RWPE2 (cell line): ENCODE data around the gene ABCB9.

Experiments
- ATAC-seq: fragments of 200-7000 bp; cut with Tn5 transposase; 3 replicates; pipeline ENCODE4 v1.9.1; 2021; ENCODE audit warnings: low read depth
- DNase-seq: peaks from one replicate; pipeline ENCODE4 v3.0.0-alpha.2; 2020; ENCODE audit warnings: low spot score
- H3K27ac ChIP-seq: fragments of 450-650 bp; 2 replicates; pipeline ENCODE4 v1.5.1; 2017; ENCODE audit warnings: mild to moderate bottlenecking; ENCODE audit not compliant: poor library complexity, severe bottlenecking
- H3K27me3 ChIP-seq: fragments of 250-450 bp; sonication (Bioruptor Pico); 2 replicates; pipeline ENCODE4 v1.5.1; 2021; ENCODE audit warnings: mild to moderate bottlenecking, moderate library complexity; ENCODE audit not compliant: insufficient read depth, poor library complexity, severe bottlenecking
- H3K36me3 ChIP-seq: fragments of 250-450 bp; sonication (Bioruptor Pico); 2 replicates; pipeline ENCODE4 v1.5.1; 2020; ENCODE audit warnings: low read depth, mild to moderate bottlenecking, moderate library complexity
- H3K4me1 ChIP-seq: fragments of 250-450 bp; sonication (Bioruptor Pico); 2 replicates; pipeline ENCODE4 v1.5.1; 2021; ENCODE audit warnings: mild to moderate bottlenecking, moderate library complexity; ENCODE audit not compliant: insufficient read depth, poor library complexity, severe bottlenecking
- H3K4me3 ChIP-seq: fragments of 250-450 bp; sonication (Bioruptor Pico); 2 replicates; pipeline ENCODE4 v1.5.1; 2021; ENCODE audit warnings: mild to moderate bottlenecking, moderate library complexity; ENCODE audit not compliant: severe bottlenecking
- H3K9me3 ChIP-seq: fragments of 250-450 bp; sonication (Bioruptor Pico); 2 replicates; pipeline ENCODE4 v1.5.1; 2021; ENCODE audit warnings: mild to moderate bottlenecking, moderate library complexity; ENCODE audit not compliant: severe bottlenecking
- TF ChIP-seq, protein P1 (sequence below): fragments of 450-650 bp; IDR thresholded peaks from one replicate; pipeline ENCODE4 v1.5.1; 2017; ENCODE audit warnings: mild to moderate bottlenecking, moderate library complexity; ENCODE audit not compliant: poor library complexity, severe bottlenecking

Gene ABCB9

DNA sequence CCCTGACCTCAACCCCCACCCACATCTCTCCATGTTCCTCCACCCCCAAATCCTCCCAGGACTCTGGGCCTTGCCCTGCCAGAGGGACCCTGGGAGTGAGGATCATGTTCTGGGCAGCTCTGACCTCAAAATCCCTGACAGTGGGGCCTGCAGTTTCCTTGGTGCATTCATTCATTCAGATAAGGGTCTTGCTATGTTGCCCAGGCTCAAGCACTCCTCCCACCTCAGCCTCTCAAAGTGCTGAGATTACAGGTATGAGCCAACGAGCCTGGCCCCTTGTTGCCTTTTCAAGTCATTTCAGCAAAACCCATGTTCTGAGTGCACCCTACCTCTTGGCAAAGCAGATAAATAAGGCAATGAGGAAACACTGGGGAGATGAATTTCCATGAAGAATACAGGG is 43.8 kb upstream of the ABCB9 start:
- no peak for ATAC-seq
- no peaks in the 10 kb centered on the region for H3K36me3 ChIP-seq
- no peak for DNase-seq
- TF ChIP-seq, protein P1, sequence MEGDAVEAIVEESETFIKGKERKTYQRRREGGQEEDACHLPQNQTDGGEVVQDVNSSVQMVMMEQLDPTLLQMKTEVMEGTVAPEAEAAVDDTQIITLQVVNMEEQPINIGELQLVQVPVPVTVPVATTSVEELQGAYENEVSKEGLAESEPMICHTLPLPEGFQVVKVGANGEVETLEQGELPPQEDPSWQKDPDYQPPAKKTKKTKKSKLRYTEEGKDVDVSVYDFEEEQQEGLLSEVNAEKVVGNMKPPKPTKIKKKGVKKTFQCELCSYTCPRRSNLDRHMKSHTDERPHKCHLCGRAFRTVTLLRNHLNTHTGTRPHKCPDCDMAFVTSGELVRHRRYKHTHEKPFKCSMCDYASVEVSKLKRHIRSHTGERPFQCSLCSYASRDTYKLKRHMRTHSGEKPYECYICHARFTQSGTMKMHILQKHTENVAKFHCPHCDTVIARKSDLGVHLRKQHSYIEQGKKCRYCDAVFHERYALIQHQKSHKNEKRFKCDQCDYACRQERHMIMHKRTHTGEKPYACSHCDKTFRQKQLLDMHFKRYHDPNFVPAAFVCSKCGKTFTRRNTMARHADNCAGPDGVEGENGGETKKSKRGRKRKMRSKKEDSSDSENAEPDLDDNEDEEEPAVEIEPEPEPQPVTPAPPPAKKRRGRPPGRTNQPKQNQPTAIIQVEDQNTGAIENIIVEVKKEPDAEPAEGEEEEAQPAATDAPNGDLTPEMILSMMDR: no peak
- no peak overlapping the region for H3K4me3 ChIP-seq
- no peak overlapping the region for H3K27ac ChIP-seq
- no peaks in the 10 kb centered on the region for H3K9me3 ChIP-seq
- no peaks in the 10 kb centered on the region for H3K27me3 ChIP-seq
- no peaks in the 10 kb centered on the region for H3K4me1 ChIP-seq

DNA sequence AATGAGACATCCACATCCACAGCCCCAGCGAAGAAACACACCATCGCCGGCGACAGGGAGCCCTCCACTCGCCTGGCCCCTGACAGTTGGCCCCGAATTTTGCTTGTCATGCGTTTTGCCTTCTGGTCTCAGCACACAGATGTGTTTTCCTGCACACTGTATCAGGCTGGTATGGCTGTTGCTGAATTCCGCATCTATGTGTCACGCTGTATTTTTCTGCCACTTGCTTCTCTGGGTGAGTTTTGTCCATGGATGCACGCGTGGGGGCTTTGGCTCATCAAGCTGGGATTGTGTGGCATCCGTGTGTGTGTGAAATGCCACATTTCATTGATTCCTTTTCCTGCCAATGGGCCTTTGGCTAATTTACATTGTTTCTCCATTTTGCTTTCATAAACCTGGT is 40.7 kb upstream of the ABCB9 start:
- Histone ChIP-seq H3K27ac (no peak overlapping the region), H3K36me3 (no peaks in the 10 kb centered on the region), H3K27me3 (no peaks in the 10 kb centered on the region), H3K9me3 (no peaks in the 10 kb centered on the region), H3K4me3 (no peak overlapping the region), H3K4me1 (no peaks in the 10 kb centered on the region)
- no peak for ATAC-seq
- DNase-seq: no peak
- TF ChIP-seq, protein P1: no peak

DNA sequence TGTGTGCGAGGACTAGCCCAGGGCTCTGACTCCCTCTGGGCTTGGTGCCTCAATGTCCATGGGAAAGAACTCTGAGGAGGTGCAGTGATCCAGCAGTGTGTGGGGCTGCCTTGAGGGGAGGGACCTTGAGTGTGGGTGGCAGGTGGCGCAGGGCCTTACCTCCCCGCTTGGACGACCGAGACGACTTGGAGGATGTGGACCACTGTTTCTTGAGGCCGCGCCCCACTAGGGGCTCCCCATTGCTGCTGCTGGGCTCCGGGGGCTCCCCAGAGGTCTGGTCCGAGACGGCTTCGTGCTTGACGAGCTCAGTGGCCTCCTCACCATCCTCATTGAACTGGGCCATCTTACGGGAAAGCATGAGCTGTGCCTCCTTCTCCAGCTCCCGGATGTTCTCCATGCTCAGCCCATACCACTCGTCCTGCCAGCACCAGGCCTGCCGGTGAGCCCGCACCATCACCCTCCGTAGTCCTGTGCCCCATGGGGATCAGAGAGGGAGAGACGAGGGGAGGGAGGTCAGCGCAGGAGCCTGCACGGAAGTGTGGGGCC is 38.9 kb upstream of the ABCB9 start:
- Histone ChIP-seq H3K4me1 (no peaks in the 10 kb centered on the region), H3K27me3 (no peaks in the 10 kb centered on the region), H3K36me3 (no peaks in the 10 kb centered on the region), H3K27ac (no peak overlapping the region), H3K4me3 (no peak overlapping the region), H3K9me3 (no peaks in the 10 kb centered on the region)
- TF ChIP-seq, protein P1: no peak
- ATAC-seq: no peak
- DNase-seq: no peak

DNA sequence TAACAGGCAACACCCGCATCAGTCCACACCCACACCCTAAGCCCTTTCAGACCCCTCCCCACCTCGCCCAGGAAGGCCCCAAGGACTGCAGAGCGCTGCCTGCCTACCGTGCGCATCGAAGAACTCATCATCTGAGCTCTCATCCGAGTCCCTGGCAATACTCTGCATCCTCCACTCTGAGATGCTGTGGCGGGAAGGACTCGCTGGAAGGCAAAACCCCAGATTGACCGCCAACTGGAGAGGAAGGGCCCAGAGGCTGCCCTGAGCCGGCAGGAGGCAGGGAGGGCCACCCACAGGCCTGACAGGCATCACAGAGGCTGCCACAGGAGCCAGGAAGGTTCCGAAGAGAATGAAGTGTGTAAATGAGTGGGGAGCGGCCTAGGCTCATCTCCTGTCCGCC is 38.0 kb upstream of the ABCB9 start:
- no peak for DNase-seq
- TF ChIP-seq, protein P1: no peak
- H3K36me3 ChIP-seq: no peaks in the 10 kb centered on the region

GRCh38 chr12:123003257-123003656 is 37.0 kb upstream of the ABCB9 start:
- Histone ChIP-seq H3K9me3 (no peaks in the 10 kb centered on the region), H3K4me1 (no peaks in the 10 kb centered on the region), H3K27me3 (no peaks in the 10 kb centered on the region), H3K4me3 (no peak overlapping the region), H3K36me3 (no peaks in the 10 kb centered on the region), H3K27ac (no peak overlapping the region)
- no peak for ATAC-seq
- DNase-seq: no peak
- TF ChIP-seq, protein P1: no peak

More for the DNA sequence above, 38.0 kb upstream of the ABCB9 start:
- Histone ChIP-seq H3K27me3 (no peaks in the 10 kb centered on the region), H3K27ac (no peak overlapping the region), H3K9me3 (no peaks in the 10 kb centered on the region), H3K4me1 (no peaks in the 10 kb centered on the region), H3K4me3 (no peak overlapping the region)
- no peak for ATAC-seq
